CD4-positive, alpha-beta memory T cell (primary cell): ENCODE results near the gene TPCN1. TPM values are rescaled to one million over a fixed set of nuclear protein-coding genes. Genes with fewer than 3 reads are reported as not detected.
A peak's percentile ranks its signal among the peaks of the same experiment; 100 is the strongest.

Experiments
- CTCF ChIA-PET: fragments of 350-600 bp; sonication (Branson Sonifier 250); formaldehyde crosslinking; loops from one replicate; lab custom pipeline; 2021; ENCODE audit warnings: inconsistent platforms; ENCODE audit not compliant: partially characterized antibody; lab: Charles Lee
- POLR2A ChIA-PET: fragments of 350-600 bp; sonication (Branson Sonifier 250); formaldehyde crosslinking; loops from one replicate; lab custom pipeline; 2021; ENCODE audit not compliant: partially characterized antibody; lab: Charles Lee
- DNase-seq, 5 donors: peaks; one replicate each; pipeline versions ENCODE4 v3.0.0 to v3.0.0-alpha.2; 2020 to 2022; ENCODE audit warnings: mixed read lengths in 1 of 5
- H3K27ac ChIP-seq: one replicate; pipeline ENCODE4 v1.7.0; 2013; ENCODE audit warnings: low read depth, low read length
- H3K27me3 ChIP-seq: 2 replicates; pipeline ENCODE4 v1.7.0; 2013; ENCODE audit warnings: mild to moderate bottlenecking, low read length, moderate library complexity; ENCODE audit not compliant: insufficient read depth
- H3K36me3 ChIP-seq: 2 replicates; pipeline ENCODE4 v1.7.0; 2013; ENCODE audit warnings: mild to moderate bottlenecking, low read length, moderate library complexity; ENCODE audit not compliant: insufficient read depth
- H3K4me1 ChIP-seq: 2 replicates; pipeline ENCODE4 v1.7.0; 2013; ENCODE audit warnings: mild to moderate bottlenecking, low read length, moderate library complexity; ENCODE audit not compliant: insufficient read depth
- H3K4me3 ChIP-seq, 2 donors: one replicate each; pipeline ENCODE4 v1.7.0; 2013; ENCODE audit warnings: low read length in 2 of 2, mild to moderate bottlenecking in 1 of 2
- H3K9me3 ChIP-seq, 2 donors: one replicate each; pipeline ENCODE4 v1.7.0; 2013; ENCODE audit warnings: low read length in 2 of 2, control low read depth in 1 of 2; ENCODE audit not compliant: control insufficient read depth in 1 of 2
- H3K27ac Mint-ChIP-seq, 7 donors: one replicate each; pipeline ENCODE4 v1.8.0; 2020 to 2021; ENCODE audit warnings: mixed read lengths in 7 of 7, mild to moderate bottlenecking in 6 of 7, inconsistent platforms in 3 of 7, moderate library complexity in 3 of 7
- H3K27me3 Mint-ChIP-seq, 2 donors: one replicate each; pipeline ENCODE4 v1.8.0; 2020 to 2021; ENCODE audit warnings: mixed read lengths in 2 of 2
- H3K36me3 Mint-ChIP-seq, 2 donors: one replicate each; pipeline ENCODE4 v1.8.0; 2020 to 2021; ENCODE audit warnings: mixed read lengths in 2 of 2, inconsistent platforms in 1 of 2, mild to moderate bottlenecking in 1 of 2
- H3K4me1 Mint-ChIP-seq, 4 donors: one replicate each; pipeline ENCODE4 v1.8.0; 2020 to 2021; ENCODE audit warnings: mixed read lengths in 4 of 4, mild to moderate bottlenecking in 1 of 4
- H3K4me3 Mint-ChIP-seq, 8 donors: one replicate each; pipeline ENCODE4 v1.8.0; 2020 to 2021; ENCODE audit warnings: mixed read lengths in 8 of 8, mild to moderate bottlenecking in 7 of 8, moderate library complexity in 6 of 8, inconsistent platforms in 3 of 8
- H3K9me3 Mint-ChIP-seq, 8 donors: one replicate each; pipeline ENCODE4 v1.8.0; 2020 to 2021; ENCODE audit warnings: mixed read lengths in 8 of 8, mild to moderate bottlenecking in 5 of 8, inconsistent platforms in 3 of 8, moderate library complexity in 1 of 8
- intact Hi-C: fragments of 100-400 bp; cut with micrococcal nuclease; formaldehyde crosslinking; loops from one replicate; pipeline ENCODE4 v1.15.1; 2023
- polyA plus RNA-seq, 2 donors: library from polyadenylated mRNA; unstranded; fragments of 300-500 nt; fragmentation: Illumina TruSeq; gene quantifications; one replicate each; pipeline ENCODE4 v1.2.3, GENCODE V29; 2021
- total RNA-seq, 2 experiments: library from RNA; stranded (reverse); gene quantifications; one replicate each; pipeline ENCODE4 v1.2.3, GENCODE V29; 2021

TPCN1 gene
- total and polyA plus RNA-seq, 4 experiments from 2014 or later: 8.5 to 94.2 (median 49.9) TPM

DNA sequence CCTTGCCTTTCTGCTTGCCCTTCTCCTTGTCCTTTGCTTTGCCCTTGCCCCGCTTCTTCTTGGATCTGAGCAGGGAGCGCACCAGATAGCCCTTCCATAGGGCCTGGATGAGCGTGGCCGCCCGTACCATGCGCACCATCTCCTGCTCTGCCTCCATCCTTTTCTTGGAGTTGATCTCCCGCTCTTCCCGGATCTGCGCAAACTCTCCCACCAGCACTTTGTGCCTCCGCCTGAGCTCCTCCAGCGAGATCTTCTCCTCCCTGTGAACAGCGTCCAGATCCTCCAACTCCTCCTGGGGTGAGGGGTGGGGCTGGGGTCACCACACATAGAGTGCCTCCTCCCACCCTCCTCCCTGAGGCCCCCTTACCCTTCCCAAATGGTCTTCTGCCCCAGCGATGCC lies 25.7 kb upstream of the TPCN1 start:
- Histone ChIP-seq H3K4me3 (no peak overlapping the region), H3K27me3 (no peaks in the 10 kb centered on the region), H3K9me3 (no peaks in the 10 kb centered on the region), H3K27ac (no peak overlapping the region), H3K36me3 (peaks cover 14% of the 10 kb centered on the region), H3K4me1 (no peaks in the 10 kb centered on the region)
- intact Hi-C loops: no loop called here
- POLR2A ChIA-PET: interaction anchor here (1.2 to 2.9 kb wide), 3 partner anchors 10 to 36 kb away, joined by 3 to 14 read pairs (median 4); partner anchors contain the start of genes DDX54 and RITA1
- Mint-ChIP-seq H3K27me3 (no peaks in the 10 kb centered on the region), H3K27ac (no peak overlapping the region), H3K4me3 (no peak overlapping the region), H3K36me3 (peaks cover 3 to 15% of the 10 kb centered on the region in 2 donors), H3K9me3 (no peaks in the 10 kb centered on the region), H3K4me1 (peaks cover 0 to 4% (median 4%) of the 10 kb centered on the region in 4 donors)
- DNase-seq: no peak
- CTCF ChIA-PET: interaction anchor here (1.4 to 4.1 kb wide), 3 partner anchors 21 to 229 kb away, joined by 3 to 28 read pairs (median 11); no protein-coding TSS in a partner anchor

DNA sequence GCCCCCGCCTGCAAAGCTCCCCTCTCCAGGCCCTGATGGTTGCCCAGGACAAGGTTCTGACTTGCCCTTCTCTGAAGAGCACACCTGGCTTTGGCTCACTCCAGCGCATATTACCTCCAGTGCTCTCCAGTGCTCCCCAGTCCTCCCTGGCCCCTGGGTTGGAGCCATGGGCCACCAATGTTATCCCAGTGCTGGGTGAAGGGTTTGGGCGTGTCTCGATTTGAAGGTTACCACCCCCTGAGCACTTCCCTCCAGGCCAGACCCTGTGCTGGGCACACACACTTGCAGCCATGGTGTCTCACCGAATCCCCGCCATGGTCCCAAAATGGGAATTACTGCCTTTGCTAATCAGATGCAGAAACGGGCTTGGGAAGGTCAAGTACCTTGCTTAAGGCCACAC lies 24.7 kb upstream of the TPCN1 start:
- Histone ChIP-seq H3K4me3 (no peak overlapping the region), H3K4me1 (no peaks in the 10 kb centered on the region), H3K27ac (no peak overlapping the region), H3K9me3 (no peaks in the 10 kb centered on the region), H3K36me3 (peaks cover 9% of the 10 kb centered on the region), H3K27me3 (no peaks in the 10 kb centered on the region)
- Mint-ChIP-seq H3K36me3 (peaks cover 3 to 10% of the 10 kb centered on the region in 2 donors), H3K9me3 (no peaks in the 10 kb centered on the region), H3K27ac (no peak overlapping the region), H3K4me3 (no peak overlapping the region), H3K4me1 (peaks cover 0 to 4% (median 4%) of the 10 kb centered on the region in 4 donors), H3K27me3 (no peaks in the 10 kb centered on the region)
- intact Hi-C loops: no loop called here
- no peak for DNase-seq
- ChIA-PET POLR2A (interaction anchor here (2.9 kb wide), 1 partner anchor 12 kb away, joined by 14 read pairs; no protein-coding TSS in a partner anchor), CTCF (interaction anchor here (1.0 to 4.1 kb wide), 8 partner anchors 12 to 228 kb away, joined by 3 to 28 read pairs (median 7); partner anchors contain the start of genes SDSL and TPCN1)

DNA sequence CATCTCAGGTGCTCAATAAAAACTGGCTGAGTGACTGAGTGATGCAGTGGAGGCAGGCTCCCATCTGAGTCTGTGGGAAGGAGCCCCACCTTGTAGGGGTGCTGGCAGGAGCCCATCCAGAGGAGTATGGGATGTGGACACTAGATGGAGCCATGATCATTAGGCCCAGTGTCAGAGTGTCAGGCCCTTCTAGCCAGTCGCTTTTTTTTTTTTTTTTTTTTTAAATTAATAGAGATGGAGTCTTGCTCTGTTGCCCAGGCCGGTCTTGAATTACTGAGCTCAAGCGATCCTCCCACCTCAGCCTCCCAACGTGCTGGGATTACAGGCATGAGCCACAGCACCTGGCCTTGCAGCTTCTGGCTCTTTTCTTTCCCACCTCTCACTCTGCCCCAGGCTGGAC lies 24.3 kb upstream of the TPCN1 start:
- ChIA-PET POLR2A (interaction anchor here (0.6 to 2.9 kb wide), 2 partner anchors 11 to 58 kb away, joined by 4 to 14 read pairs; no protein-coding TSS in a partner anchor), CTCF (interaction anchor here (0.6 to 4.1 kb wide), 18 partner anchors 11 to 655 kb away, joined by 3 to 28 read pairs (median 4); partner anchors contain the start of genes CFAP73, SDSL and TPCN1)
- H3K27ac ChIP-seq: no peak overlapping the region
- Mint-ChIP-seq H3K4me1 (peaks cover 0 to 4% (median 4%) of the 10 kb centered on the region in 4 donors), H3K36me3 (peaks cover under 1 to 6% of the 10 kb centered on the region in 2 donors), H3K27ac (peak overlapping the region in 2 of 7 donors; percentile 46 to 73), H3K9me3 (no peaks in the 10 kb centered on the region), H3K4me3 (no peak overlapping the region), H3K27me3 (no peaks in the 10 kb centered on the region)
- no peaks in the 10 kb centered on the region for H3K9me3 ChIP-seq
- peak; percentile 59 to 68 (median 62) for DNase-seq
- no peaks in the 10 kb centered on the region for H3K4me1 ChIP-seq
- no peak overlapping the region for H3K4me3 ChIP-seq
- peaks cover 5% of the 10 kb centered on the region for H3K36me3 ChIP-seq
- intact Hi-C loops: loop anchor here (1.0 kb wide), 1 partner anchor 36 kb away; no protein-coding TSS in a partner anchor
- no peaks in the 10 kb centered on the region for H3K27me3 ChIP-seq

DNA sequence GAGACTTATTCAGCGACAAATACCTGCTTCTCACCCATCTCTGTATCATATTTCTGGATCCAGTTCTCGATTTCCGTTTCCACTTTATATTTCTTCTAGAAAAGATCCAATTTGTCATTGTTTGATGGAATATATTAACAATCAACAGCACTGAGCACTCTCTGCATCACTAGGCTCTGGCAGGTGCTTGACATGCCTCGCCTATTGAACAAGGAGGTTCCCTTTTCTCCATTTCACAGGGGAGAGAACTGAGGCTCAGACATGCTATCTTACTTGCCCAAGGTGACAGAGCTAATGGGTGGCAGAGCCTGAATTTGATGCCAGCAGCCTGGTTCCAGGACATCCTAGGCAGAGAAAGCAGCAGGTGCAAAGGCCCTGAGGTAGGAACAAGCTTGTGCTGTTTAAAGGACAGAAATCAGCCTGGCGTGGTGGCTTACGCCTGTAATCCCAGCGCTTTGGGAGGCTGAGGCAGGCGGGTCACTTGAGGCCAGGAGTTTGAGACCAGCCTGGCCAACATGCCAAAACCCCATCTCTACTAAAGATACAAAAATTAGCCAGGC lies 23.7 kb upstream of the TPCN1 start:
- peak overlapping the region in 3 of 7 donors; percentile 36 to 73 (median 46) for H3K27ac Mint-ChIP-seq
- Histone ChIP-seq H3K36me3 (peaks cover 3% of the 10 kb centered on the region), H3K4me1 (no peaks in the 10 kb centered on the region), H3K27ac (no peak overlapping the region), H3K9me3 (no peaks in the 10 kb centered on the region), H3K27me3 (no peaks in the 10 kb centered on the region), H3K4me3 (no peak overlapping the region)
- no peaks in the 10 kb centered on the region for H3K36me3 Mint-ChIP-seq
- intact Hi-C loops: loop anchor here (1.0 kb wide), 1 partner anchor 36 kb away; no protein-coding TSS in a partner anchor
- ChIA-PET POLR2A (interaction anchor here (0.6 to 2.9 kb wide), 2 partner anchors 11 to 57 kb away, joined by 4 to 14 read pairs; no protein-coding TSS in a partner anchor), CTCF (interaction anchor here (0.6 to 4.1 kb wide), 18 partner anchors 11 to 654 kb away, joined by 3 to 28 read pairs (median 4); partner anchors contain the start of genes CFAP73, SDSL and TPCN1)
- no peaks in the 10 kb centered on the region for H3K27me3 Mint-ChIP-seq
- no peak for DNase-seq
- no peaks in the 10 kb centered on the region for H3K9me3 Mint-ChIP-seq
- peaks cover 0 to 4% (median 4%) of the 10 kb centered on the region in 4 donors for H3K4me1 Mint-ChIP-seq
- H3K4me3 Mint-ChIP-seq: no peak overlapping the region

DNA sequence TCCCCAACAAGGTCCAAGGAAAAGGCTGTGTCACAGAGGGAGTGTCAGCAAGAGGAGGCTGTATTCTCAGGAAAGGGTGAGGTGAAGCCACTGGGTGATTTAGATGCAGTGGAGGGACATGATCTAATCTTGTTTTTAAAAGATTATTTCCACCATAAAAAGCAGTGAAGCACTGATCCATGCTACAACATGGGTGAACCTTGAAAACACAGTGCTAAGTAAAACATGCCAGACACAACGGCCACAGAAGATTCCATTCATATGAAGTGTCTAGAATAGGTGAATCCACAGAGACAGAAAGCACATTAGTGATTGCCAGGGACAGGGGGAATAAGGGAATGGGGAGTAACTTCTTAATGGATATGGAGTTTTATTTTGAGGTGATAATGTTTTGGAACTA lies 23.0 kb upstream of the TPCN1 start:
- peak overlapping the region in 2 of 7 donors; percentile 2 to 64 for H3K27ac Mint-ChIP-seq
- CTCF ChIA-PET: interaction anchor here (2.0 to 4.1 kb wide), 2 partner anchors 24 to 227 kb away, joined by 15 to 28 read pairs; partner anchors contain the start of gene TPCN1

DNA sequence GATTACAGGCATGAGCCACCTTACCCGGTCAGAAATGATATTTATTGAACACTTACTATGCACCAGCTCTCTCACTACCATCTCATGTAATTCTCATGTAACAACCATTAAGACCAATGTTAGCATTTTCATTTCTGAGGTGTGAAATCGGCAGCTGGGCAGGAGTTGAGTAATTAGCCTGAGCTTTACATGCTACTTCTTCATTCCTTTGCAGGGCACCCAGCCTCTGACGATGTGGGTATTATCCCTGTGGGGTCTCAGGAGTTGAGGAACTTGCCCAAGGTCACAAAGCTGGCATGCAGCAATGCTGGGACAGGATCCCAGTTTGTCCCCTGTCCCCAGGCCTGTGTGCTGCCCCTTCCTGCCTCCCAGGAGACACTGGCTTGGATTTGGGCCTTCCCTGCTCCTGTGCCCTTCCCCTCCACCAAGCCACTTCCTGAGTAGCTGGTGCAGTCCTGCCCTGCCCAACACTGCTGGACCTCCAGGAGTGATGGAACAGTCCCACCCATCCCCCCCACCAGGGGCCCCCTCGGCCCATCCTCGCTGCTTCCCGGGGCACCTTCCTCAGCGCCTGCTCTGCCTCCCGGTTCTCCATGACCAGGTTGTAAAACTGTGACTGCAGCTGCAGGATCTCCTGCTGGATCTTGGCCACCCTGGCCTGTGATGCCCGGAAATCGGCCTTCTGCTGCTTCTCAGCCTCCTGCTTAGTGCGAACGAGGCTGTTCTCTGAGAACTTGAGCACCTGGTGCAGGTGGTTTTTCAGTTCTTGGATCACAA lies 21.1 kb upstream of the TPCN1 start:
- no peaks in the 10 kb centered on the region for H3K36me3 ChIP-seq
- CTCF ChIA-PET: no interaction called here
- Mint-ChIP-seq H3K9me3 (no peaks in the 10 kb centered on the region), H3K4me1 (peaks cover 0 to 4% (median 2%) of the 10 kb centered on the region in 4 donors), H3K36me3 (no peaks in the 10 kb centered on the region), H3K27ac (no peak overlapping the region), H3K27me3 (no peaks in the 10 kb centered on the region), H3K4me3 (no peak overlapping the region)
- H3K4me1 ChIP-seq: no peaks in the 10 kb centered on the region
- DNase-seq: no peak
- no peak overlapping the region for H3K4me3 ChIP-seq
- intact Hi-C loops: no loop called here
- H3K9me3 ChIP-seq: no peaks in the 10 kb centered on the region
- H3K27ac ChIP-seq: no peak overlapping the region
- H3K27me3 ChIP-seq: no peaks in the 10 kb centered on the region
- POLR2A ChIA-PET: interaction anchor here (0.7 to 0.9 kb wide), 2 partner anchors 8 to 15 kb away, joined by 3 read pairs; partner anchors contain the start of gene RITA1

More for the DNA sequence above, 23.0 kb upstream of the TPCN1 start:
- POLR2A ChIA-PET: no interaction called here
- intact Hi-C loops: no loop called here
- no peak overlapping the region for H3K4me3 Mint-ChIP-seq
- Histone ChIP-seq H3K4me1 (no peaks in the 10 kb centered on the region), H3K36me3 (no peaks in the 10 kb centered on the region), H3K9me3 (no peaks in the 10 kb centered on the region), H3K27ac (no peak overlapping the region), H3K4me3 (no peak overlapping the region), H3K27me3 (no peaks in the 10 kb centered on the region)
- peaks cover 0 to 4% (median 4%) of the 10 kb centered on the region in 4 donors for H3K4me1 Mint-ChIP-seq
- no peaks in the 10 kb centered on the region for H3K27me3 Mint-ChIP-seq
- no peaks in the 10 kb centered on the region for H3K36me3 Mint-ChIP-seq
- no peak for DNase-seq
- no peaks in the 10 kb centered on the region for H3K9me3 Mint-ChIP-seq
